ENCODE measurements around the gene CD300LB.

- TF ChIP-seq CTCF (conservative IDR thresholded peaks at IDR 0.05; ENCODE audit: low read length) (no peak), EZH2phosphoT487 (IDR thresholded peaks at IDR 0.05; ENCODE audit: borderline replicate concordance) (no peak)
These were observed 49.7 kb downstream of the CD300LB start for GRCh38 chr17:74481621-74482020.
